DND-41 (cell line): Measurements from ENCODE around the gene SLC8A2.

Experiments
- ATAC-seq: fragments of 200-7000 bp; cut with Tn5 transposase; 3 replicates; pipeline ENCODE4 v1.9.1; 2021; ENCODE audit warnings: low read depth; ENCODE audit not compliant: insufficient read depth
- DNase-seq: peaks from one replicate; pipeline ENCODE4 v3.0.0-alpha.2; 2020
- H2AFZ ChIP-seq: 2 replicates; pipeline ENCODE4 v1.6.0; 2012; ENCODE audit warnings: low read depth, low read length
- H3K27ac ChIP-seq: 2 replicates; pipeline ENCODE4 v1.5.1; 2012; ENCODE audit warnings: low read length, inconsistent platforms
- H3K27me3 ChIP-seq: fragments of 200-600 bp; sonication (generic); 2 replicates; pipeline ENCODE4 v1.6.0; 2012; ENCODE audit warnings: low read length, mild to moderate bottlenecking, inconsistent platforms; ENCODE audit not compliant: insufficient read depth, poor library complexity
- H3K36me3 ChIP-seq: 2 replicates; pipeline ENCODE4 v1.5.1; 2012; ENCODE audit warnings: low read length, inconsistent platforms; ENCODE audit not compliant: insufficient read depth
- H3K4me1 ChIP-seq: 2 replicates; pipeline ENCODE4 v1.5.1; 2012; ENCODE audit warnings: mild to moderate bottlenecking, low read length; ENCODE audit not compliant: insufficient read depth
- H3K4me2 ChIP-seq: 2 replicates; pipeline ENCODE4 v1.6.0; 2012; ENCODE audit warnings: mild to moderate bottlenecking, moderate library complexity, low read length, inconsistent platforms; ENCODE audit not compliant: insufficient read depth
- H3K4me3 ChIP-seq, 2 experiments: fragments of 200-600 bp in 1 of 2; shearing (Covaris generic) in 1 of 2; 2 replicates each; pipeline ENCODE4 v1.5.1; 2012 to 2016; ENCODE audit warnings: inconsistent platforms in 2 of 2, low read length in 2 of 2, mild to moderate bottlenecking in 2 of 2, low read depth in 1 of 2, moderate library complexity in 1 of 2
- H3K79me2 ChIP-seq: 2 replicates; pipeline ENCODE4 v1.6.0; 2012; ENCODE audit warnings: low read length, inconsistent platforms; ENCODE audit not compliant: insufficient read depth
- H3K9ac ChIP-seq: 2 replicates; pipeline ENCODE4 v1.6.0; 2012; ENCODE audit warnings: low read depth, mild to moderate bottlenecking, inconsistent platforms, low read length, moderate library complexity
- H3K9me3 ChIP-seq: 2 replicates; pipeline ENCODE4 v1.5.1; 2012; ENCODE audit warnings: low read length, moderate library complexity, mild to moderate bottlenecking, inconsistent platforms; ENCODE audit not compliant: insufficient read depth, severe bottlenecking
- H4K20me1 ChIP-seq: 2 replicates; pipeline ENCODE4 v1.6.0; 2012; ENCODE audit warnings: low read length; ENCODE audit not compliant: insufficient read depth
- EZH2 ChIP-seq: IDR thresholded peaks from 3 replicates; pipeline ENCODE4 v1.6.1; 2012; ENCODE audit warnings: borderline replicate concordance, low read depth, mild to moderate bottlenecking, moderate library complexity, low read length, inconsistent platforms; ENCODE audit not compliant: severe bottlenecking
- TF ChIP-seq, protein P1 (sequence below): IDR thresholded peaks from 2 replicates; pipeline ENCODE4 v1.5.1; 2012; ENCODE audit warnings: borderline replicate concordance, low read length, moderate library complexity, mild to moderate bottlenecking; ENCODE audit not compliant: poor library complexity, severe bottlenecking; ENCODE audit errors: extremely low read depth

The SLC8A2 gene

DNA sequence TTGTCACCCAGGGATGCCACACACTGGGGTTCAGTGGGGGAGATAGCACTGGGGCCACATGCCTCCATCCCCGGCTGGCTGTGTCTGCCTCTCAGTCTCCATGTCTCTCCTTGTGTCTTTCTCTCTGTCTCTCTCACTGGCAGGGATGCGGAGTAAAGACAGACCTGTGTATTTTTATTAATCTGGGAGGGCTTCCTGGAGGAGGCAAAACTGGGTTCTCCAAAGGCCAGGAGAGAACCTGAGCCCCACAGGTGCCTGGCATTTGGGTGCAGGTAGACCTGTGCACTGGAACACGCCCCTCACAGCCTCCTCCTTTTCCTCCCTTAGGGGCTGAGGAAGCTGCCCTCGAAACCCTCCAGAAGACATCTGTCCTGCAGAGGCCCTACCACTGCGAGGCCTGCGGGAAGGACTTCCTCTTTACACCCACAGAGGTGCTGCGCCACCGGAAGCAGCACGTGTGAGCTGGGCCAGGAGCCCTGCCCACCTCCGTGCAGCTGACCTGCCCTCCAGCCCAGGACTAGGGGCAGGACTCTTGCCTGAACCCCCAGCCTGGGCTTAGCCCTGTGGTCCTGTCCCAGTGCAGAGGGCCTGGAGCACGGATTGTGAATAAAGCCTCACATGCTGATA lies 89.9 kb downstream of the SLC8A2 start:
- ATAC-seq (no peak), DNase-seq (no peak)
- TF ChIP-seq EZH2: no peak
- TF ChIP-seq, protein P1, sequence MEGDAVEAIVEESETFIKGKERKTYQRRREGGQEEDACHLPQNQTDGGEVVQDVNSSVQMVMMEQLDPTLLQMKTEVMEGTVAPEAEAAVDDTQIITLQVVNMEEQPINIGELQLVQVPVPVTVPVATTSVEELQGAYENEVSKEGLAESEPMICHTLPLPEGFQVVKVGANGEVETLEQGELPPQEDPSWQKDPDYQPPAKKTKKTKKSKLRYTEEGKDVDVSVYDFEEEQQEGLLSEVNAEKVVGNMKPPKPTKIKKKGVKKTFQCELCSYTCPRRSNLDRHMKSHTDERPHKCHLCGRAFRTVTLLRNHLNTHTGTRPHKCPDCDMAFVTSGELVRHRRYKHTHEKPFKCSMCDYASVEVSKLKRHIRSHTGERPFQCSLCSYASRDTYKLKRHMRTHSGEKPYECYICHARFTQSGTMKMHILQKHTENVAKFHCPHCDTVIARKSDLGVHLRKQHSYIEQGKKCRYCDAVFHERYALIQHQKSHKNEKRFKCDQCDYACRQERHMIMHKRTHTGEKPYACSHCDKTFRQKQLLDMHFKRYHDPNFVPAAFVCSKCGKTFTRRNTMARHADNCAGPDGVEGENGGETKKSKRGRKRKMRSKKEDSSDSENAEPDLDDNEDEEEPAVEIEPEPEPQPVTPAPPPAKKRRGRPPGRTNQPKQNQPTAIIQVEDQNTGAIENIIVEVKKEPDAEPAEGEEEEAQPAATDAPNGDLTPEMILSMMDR: no peak
- Histone ChIP-seq H3K27ac (no peak overlapping the region), H3K79me2 (no peaks in the 10 kb centered on the region), H2AFZ (no peak overlapping the region), H3K9me3 (no peaks in the 10 kb centered on the region), H3K4me2 (no peak overlapping the region), H3K27me3 (no peaks in the 10 kb centered on the region), H3K36me3 (peaks cover 51% of the 10 kb centered on the region), H3K4me1 (no peaks in the 10 kb centered on the region), H4K20me1 (peaks cover 25% of the 10 kb centered on the region), H3K9ac (no peak overlapping the region), H3K4me3 (no peak overlapping the region)

- Histone ChIP-seq H3K27ac (no peak overlapping the region), H3K9me3 (no peaks in the 10 kb centered on the region), H3K79me2 (no peaks in the 10 kb centered on the region), H2AFZ (no peak overlapping the region), H3K36me3 (peaks cover 58% of the 10 kb centered on the region), H3K9ac (no peak overlapping the region), H3K27me3 (no peaks in the 10 kb centered on the region), H4K20me1 (peaks cover 25% of the 10 kb centered on the region), H3K4me2 (no peak overlapping the region), H3K4me3 (no peak overlapping the region), H3K4me1 (no peaks in the 10 kb centered on the region)
- TF ChIP-seq, protein P1: no peak
- TF ChIP-seq EZH2: no peak
- ATAC-seq: no peak
- DNase-seq: no peak
These were observed 90.6 kb downstream of the SLC8A2 start for GRCh38 chr19:47381121-47381520.

DNA sequence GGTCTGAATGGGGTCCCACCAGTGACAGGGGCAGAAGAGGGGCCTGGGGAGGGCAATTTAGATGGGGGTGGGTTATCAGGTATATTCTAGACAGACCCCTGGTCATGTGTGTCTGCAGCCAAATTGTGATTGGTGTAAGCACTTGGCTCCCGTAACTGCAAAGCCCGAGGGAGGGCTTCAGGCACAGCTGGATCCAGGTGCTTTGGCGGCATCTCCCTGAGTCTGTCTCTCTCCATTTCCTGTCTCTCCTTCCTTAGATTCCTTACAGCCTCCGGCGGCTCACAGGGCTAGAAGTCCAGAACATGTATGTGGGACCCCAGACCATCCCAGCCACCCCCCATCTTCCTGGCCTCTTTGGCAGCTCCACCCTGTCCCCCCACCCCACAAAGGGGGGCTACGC lies 91.1 kb downstream of the SLC8A2 start:
- Histone ChIP-seq H3K4me1 (no peaks in the 10 kb centered on the region), H3K79me2 (no peaks in the 10 kb centered on the region), H3K4me3 (no peak overlapping the region), H2AFZ (no peak overlapping the region), H3K27ac (no peak overlapping the region), H3K9ac (no peak overlapping the region), H3K36me3 (peaks cover 63% of the 10 kb centered on the region), H3K9me3 (no peaks in the 10 kb centered on the region), H4K20me1 (peaks cover 25% of the 10 kb centered on the region), H3K27me3 (no peaks in the 10 kb centered on the region), H3K4me2 (no peak overlapping the region)
- TF ChIP-seq, protein P1: no peak
- TF ChIP-seq EZH2: no peak
- ATAC-seq (no peak), DNase-seq (no peak)
